NT2/D1 (cell line): ENCODE results near the gene ITPKB.
A peak's percentile ranks its signal among the peaks of the same experiment; 100 is the strongest.

Experiments used
- DNase-seq: peaks from one replicate; pipeline ENCODE4 v3.0.0-alpha.2; 2011; ENCODE audit warnings: low read depth, low spot score
- H3K27me3 ChIP-seq: 2 replicates; pipeline ENCODE4 v1.6.0; 2011; ENCODE audit warnings: mild to moderate bottlenecking; ENCODE audit not compliant: insufficient read length, insufficient read depth
- H3K36me3 ChIP-seq: 2 replicates; pipeline ENCODE4 v1.6.1; 2011; ENCODE audit warnings: mild to moderate bottlenecking, low read length, mixed read lengths; ENCODE audit not compliant: insufficient read depth, insufficient read length
- H3K4me1 ChIP-seq: 2 replicates; pipeline ENCODE4 v1.5.1; 2011; ENCODE audit not compliant: insufficient read depth, insufficient read length
- H3K4me3 ChIP-seq: 2 replicates; pipeline ENCODE4 v1.5.1; 2011; ENCODE audit warnings: low read depth; ENCODE audit not compliant: insufficient read length
- H3K9ac ChIP-seq: 2 replicates; pipeline ENCODE4 v1.6.0; 2011; ENCODE audit warnings: low read depth; ENCODE audit not compliant: insufficient read length
- H3K9me3 ChIP-seq: 2 replicates; pipeline ENCODE4 v1.5.1; 2011; ENCODE audit warnings: mild to moderate bottlenecking, low read length; ENCODE audit not compliant: insufficient read depth
- SUZ12 ChIP-seq: IDR thresholded peaks from 2 replicates; pipeline ENCODE4 v1.6.1; 2011; ENCODE audit not compliant: insufficient read length, insufficient read depth; ENCODE audit errors: extremely low read depth
- YY1 ChIP-seq: IDR thresholded peaks from 2 replicates; pipeline ENCODE4 v1.6.1; 2011; ENCODE audit not compliant: insufficient read length, insufficient read depth
- ZNF274 ChIP-seq: IDR thresholded peaks from 2 replicates; pipeline ENCODE4 v1.6.1; 2011; ENCODE audit warnings: mild to moderate bottlenecking, low read depth, low read length

ITPKB gene

DNA sequence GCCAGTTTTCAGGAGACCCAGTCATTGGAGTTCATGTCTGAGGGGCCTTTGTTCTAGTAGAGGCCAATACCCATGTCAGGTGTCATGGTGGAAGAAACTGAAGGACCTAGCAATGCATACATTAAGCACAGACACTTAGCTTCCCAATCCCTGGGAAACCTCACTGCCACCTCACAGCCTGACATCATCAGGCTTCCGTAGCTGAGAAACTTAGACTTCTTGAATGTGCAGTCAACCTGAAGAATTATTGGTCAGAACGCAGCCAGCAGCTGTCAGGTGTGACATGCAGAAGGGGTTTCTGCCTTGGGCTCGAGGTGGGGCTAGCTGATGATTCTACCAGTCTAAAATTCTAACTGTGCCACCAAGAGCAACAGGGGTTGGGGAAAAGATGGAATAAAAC lies 1.9 kb upstream of the ITPKB start:
- Histone ChIP-seq H3K36me3 (peaks cover 9% of the 10 kb centered on the region), H3K9ac (no peak overlapping the region), H3K4me3 (no peak overlapping the region), H3K9me3 (peaks cover 11% of the 10 kb centered on the region), H3K27me3 (no peaks in the 10 kb centered on the region), H3K4me1 (peaks cover 5% of the 10 kb centered on the region)
- TF ChIP-seq SUZ12, result no peak
- TF ChIP-seq YY1, result no peak
- TF ChIP-seq ZNF274, result no peak
- DNase-seq, result no peak

DNA sequence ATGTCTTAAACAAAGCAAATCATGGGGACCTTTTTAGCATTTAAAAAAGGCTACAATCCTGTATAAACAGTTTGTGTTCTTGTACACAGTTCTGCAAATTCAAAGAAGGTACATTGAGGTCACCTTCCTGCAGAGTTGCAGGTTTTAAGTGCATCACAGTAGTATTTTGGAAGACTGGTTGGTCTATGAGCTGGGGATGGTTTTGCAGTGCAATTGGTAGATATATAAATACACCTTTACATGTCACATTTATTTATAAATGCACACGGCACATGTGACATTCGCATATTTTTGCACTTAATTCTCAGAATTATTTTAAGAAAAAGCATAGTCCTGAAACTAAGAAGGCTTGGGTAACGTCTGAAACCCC lies 599 bp upstream of the ITPKB start:
- TF ChIP-seq ZNF274 (no peak), YY1 (no peak)
- Histone ChIP-seq H3K4me3 (no peak overlapping the region), H3K4me1 (peaks cover 11% of the 10 kb centered on the region), H3K9ac (peak overlapping the region; percentile 16), H3K9me3 (peaks cover 11% of the 10 kb centered on the region), H3K36me3 (peaks cover 23% of the 10 kb centered on the region), H3K27me3 (no peaks in the 10 kb centered on the region)
- no peak for DNase-seq

DNA sequence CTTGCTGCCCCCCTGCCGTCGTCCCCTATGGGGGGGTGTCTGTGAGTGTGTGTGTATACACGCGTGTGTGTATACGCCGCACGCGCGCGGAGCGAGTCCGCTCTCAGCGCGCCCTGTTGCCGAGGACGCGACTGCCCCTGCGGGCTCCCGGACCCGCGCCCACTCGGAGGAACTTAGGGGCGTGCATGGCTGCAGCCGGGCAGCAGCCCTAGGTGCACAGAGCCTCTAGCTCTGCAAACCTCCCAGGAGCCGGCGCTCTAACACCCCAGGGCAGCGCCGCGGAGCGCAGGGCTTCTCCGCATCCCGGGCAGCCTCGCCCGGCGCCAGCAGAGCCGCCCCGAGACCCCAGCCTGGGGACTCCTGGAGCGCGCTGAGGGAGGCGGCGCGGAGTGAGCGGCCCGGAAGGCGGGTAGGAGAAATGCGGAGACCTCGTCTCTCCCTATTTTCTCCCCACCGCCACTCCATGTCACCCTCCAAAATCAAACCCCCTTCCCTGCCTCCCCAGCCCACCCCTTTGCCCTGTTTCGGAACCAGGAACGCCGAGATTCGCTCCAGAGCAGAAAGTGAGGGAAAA lies 574 bp downstream of the ITPKB start:
- TF ChIP-seq YY1 (no peak), ZNF274 (no peak), SUZ12 (no peak)
- H3K9ac ChIP-seq, result peak overlapping the region; percentile 89
- no peaks in the 10 kb centered on the region for H3K27me3 ChIP-seq
- H3K36me3 ChIP-seq, result peaks cover 33% of the 10 kb centered on the region
- H3K4me1 ChIP-seq, result peaks cover 11% of the 10 kb centered on the region
- H3K9me3 ChIP-seq, result peaks cover 9% of the 10 kb centered on the region
- DNase-seq, result no peak
- H3K4me3 ChIP-seq, result peak overlapping the region; percentile 82

DNA sequence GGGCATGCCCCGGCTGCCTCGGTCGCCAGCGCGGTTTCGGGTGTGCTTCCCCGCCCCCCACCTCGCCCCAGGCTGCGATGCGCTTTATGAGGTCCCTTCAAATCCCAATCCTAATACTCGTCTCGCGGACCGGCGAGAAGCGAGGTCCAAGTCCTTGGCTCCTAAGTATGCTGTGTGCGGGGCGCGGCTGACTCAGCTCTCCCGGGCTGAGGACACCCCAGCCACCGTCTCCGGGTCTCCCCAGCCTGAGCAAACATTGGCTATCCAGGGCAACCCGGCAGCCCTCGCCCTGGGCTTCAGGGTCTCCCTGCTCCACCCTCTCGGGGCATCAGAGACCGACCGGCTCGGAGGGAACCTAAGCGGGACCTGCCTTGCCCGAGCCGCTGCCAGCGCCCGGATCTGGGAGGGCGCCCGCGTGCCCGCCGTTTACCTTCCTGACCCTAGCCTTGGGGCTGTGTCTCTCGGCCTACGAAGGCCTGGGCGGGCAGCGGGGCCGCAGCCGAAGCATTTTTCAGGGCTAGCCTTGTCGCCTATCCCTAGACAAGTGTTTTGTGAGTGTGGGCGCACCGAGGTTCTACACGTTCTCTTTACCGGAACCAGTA lies 1.2 kb downstream of the ITPKB start:
- peaks cover 11% of the 10 kb centered on the region for H3K4me1 ChIP-seq
- no peak for DNase-seq
- TF ChIP-seq YY1 (no peak), SUZ12 (no peak), ZNF274 (no peak)
- H3K27me3 ChIP-seq, result no peaks in the 10 kb centered on the region
- peak overlapping the region; percentile 89 for H3K9ac ChIP-seq
- peaks cover 3% of the 10 kb centered on the region for H3K9me3 ChIP-seq
- peaks cover 38% of the 10 kb centered on the region for H3K36me3 ChIP-seq
- peak overlapping the region; percentile 82 for H3K4me3 ChIP-seq

DNA sequence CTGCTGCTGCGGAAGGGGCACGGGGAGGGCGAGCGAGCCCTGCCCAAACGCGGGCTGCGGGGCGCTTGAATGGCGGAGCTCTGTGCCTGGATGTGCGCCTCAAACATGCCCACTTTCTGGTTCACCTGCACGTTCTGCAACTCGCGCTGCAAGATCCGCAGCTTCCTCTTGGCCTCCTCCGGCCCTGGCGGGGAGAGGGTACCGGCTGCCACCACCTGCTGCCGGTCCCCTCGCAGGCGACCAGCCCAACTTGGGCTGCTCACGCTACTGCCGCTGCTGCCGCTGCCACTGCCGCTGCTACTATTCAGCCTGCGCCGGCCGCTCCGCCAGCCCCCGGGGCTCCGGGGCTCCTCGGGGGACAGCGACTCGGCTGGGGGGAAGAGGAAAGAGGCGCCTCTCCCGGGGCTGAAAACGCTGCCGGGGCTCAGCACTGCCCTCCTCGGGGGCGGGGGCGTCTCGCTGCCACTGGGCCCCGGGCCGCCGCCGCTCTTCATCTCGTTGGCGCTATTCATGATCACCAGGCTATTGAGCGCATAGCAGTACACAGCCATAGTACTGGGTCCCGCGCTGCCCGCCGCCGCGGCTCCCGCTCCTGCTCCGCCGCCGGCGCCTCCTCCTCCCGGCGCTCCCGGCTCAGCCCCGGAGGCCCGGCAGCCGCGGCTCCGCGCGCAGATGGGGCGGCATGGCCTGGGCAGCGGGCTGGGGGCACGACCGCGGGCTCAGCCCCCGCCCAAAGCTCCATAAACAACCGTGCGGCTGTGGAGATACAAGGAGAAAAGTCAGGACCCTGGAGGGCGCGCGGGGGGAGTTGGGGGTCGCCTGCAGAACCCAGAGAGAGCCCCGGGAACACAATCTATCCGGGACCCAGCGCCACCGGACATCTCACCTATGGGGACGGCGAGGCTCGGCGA lies 1.9 kb downstream of the ITPKB start:
- no peaks in the 10 kb centered on the region for H3K27me3 ChIP-seq
- no peaks in the 10 kb centered on the region for H3K9me3 ChIP-seq
- no peak for DNase-seq
- H3K9ac ChIP-seq, result peak overlapping the region; percentile 89
- H3K4me1 ChIP-seq, result peaks cover 11% of the 10 kb centered on the region
- H3K36me3 ChIP-seq, result peaks cover 42% of the 10 kb centered on the region
- TF ChIP-seq ZNF274, result no peak
- no peak for TF ChIP-seq SUZ12
- TF ChIP-seq YY1, result no peak
- H3K4me3 ChIP-seq, result peak overlapping the region; percentile 82

DNA sequence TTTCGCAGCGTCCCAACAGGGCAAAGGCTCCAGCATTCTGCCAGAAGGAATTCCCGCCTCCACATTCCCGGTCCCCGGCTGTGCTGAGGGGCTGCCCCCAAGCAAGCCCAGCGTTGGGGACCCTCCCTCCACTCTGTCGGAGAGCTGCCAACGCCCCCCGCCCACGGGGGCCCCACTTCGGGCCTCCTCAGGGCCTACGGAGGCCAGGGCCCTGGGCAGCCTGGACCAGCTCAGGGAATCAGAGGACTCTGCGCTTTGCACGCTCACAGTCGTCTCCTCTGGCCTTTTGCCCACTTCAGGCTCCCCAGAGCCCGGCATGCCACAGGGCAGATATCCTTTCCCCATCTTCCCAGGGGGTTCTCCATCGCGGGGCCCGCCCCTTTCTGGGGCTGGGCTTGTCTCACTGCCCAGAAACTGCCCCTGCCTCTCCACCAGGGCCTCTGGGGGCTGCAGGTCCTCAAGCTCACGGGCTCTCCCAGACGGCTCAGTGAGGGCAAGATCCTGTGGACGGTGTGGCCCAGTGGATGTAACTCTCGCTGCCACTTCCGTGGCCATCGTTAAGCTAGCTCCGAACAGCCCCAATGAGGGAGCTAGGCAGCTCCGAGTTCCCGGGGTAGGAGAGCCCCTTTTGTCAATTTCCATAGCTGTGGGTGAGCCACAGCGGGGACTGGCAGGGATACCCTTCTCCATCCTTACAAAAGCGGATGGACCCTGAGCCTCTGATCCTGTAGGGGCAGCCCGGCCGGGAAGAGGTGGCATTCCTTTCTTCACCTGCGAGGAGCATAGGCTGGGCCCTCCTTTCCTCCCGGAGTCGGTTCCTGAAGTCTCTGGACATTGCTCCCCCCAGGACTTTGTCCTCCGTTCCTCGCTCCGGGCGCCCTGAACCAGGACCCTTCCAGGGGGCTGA lies 2.8 kb downstream of the ITPKB start:
- no peak for DNase-seq
- Histone ChIP-seq H3K4me1 (peaks cover 11% of the 10 kb centered on the region), H3K9ac (peak overlapping the region; percentile 89), H3K36me3 (peaks cover 42% of the 10 kb centered on the region), H3K4me3 (no peak overlapping the region), H3K27me3 (no peaks in the 10 kb centered on the region), H3K9me3 (no peaks in the 10 kb centered on the region)
- TF ChIP-seq ZNF274 (no peak), YY1 (no peak), SUZ12 (no peak)

DNA sequence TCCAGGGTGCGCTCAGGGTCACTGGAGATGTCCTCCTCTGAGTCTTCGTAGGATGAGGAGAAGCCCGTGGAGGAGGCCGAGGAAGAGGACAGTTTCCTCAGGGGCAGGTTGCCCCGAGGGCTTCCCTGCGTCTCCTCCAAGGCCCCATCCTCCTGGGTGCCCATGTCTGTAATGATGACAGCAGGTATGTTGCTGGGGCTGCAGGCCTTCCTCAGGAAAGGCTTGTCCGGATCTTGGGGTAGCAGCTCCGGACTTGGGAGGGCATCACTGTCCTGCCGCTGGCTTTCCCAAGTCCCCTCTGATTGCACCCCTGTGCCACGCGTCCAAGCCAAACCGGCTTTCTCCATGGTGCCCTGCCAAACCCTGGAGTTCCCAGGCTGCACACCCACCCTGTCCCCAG lies 3.5 kb downstream of the ITPKB start:
- Histone ChIP-seq H3K27me3 (no peaks in the 10 kb centered on the region), H3K9ac (peak overlapping the region; percentile 7), H3K9me3 (no peaks in the 10 kb centered on the region), H3K4me3 (no peak overlapping the region), H3K4me1 (peaks cover 11% of the 10 kb centered on the region), H3K36me3 (peaks cover 42% of the 10 kb centered on the region)
- DNase-seq, result no peak
- TF ChIP-seq SUZ12, result no peak
- no peak for TF ChIP-seq ZNF274
- no peak for TF ChIP-seq YY1
